SK-N-SH treated with all-trans-retinoic acid at 6 μM for 48 hours (cell line): ENCODE data around the gene DYNLT1.
"Not testable (repeated sequence)": the region's sequence is repeated elsewhere in the genome, so short reads cannot be mapped to it uniquely, and the experiment has no call there.

ENCODE experiments used
- ATAC-seq: fragments of 200-7000 bp; cut with Tn5 transposase; 3 replicates; pipeline ENCODE4 v1.9.1; 2020; ENCODE audit warnings: mild to moderate bottlenecking, moderate library complexity
- CSDC2 ChIP-seq: fragments of 250-450 bp; sonication (Bioruptor Pico); IDR thresholded peaks from 2 replicates; pipeline ENCODE4 v1.5.0; 2020; ENCODE audit warnings: mild to moderate bottlenecking, moderate library complexity
- ESRRG ChIP-seq: fragments of 250-450 bp; sonication (Bioruptor Pico); IDR thresholded peaks from 2 replicates; pipeline ENCODE4 v1.6.1; 2021; ENCODE audit warnings: mild to moderate bottlenecking
- GLIS3 ChIP-seq: fragments of 250-450 bp; sonication (Bioruptor Pico); IDR thresholded peaks from 2 replicates; pipeline ENCODE4 v1.5.0; 2020; ENCODE audit warnings: mild to moderate bottlenecking, moderate library complexity
- ISL1 ChIP-seq: fragments of 250-450 bp; sonication (Bioruptor Pico); IDR thresholded peaks from 2 replicates; pipeline ENCODE4 v2.1.2; 2022; ENCODE audit warnings: mild to moderate bottlenecking, moderate library complexity
- OSR1 ChIP-seq: fragments of 250-450 bp; sonication (Bioruptor Pico); IDR thresholded peaks from 2 replicates; pipeline ENCODE4 v1.8.0; 2022; ENCODE audit warnings: moderate library complexity, mild to moderate bottlenecking, inconsistent platforms
- PPARA ChIP-seq: fragments of 250-450 bp; sonication (Bioruptor Pico); IDR thresholded peaks from 2 replicates; pipeline ENCODE4 v1.5.0; 2020; ENCODE audit warnings: mild to moderate bottlenecking, borderline replicate concordance
- RARB ChIP-seq: fragments of 250-450 bp; sonication (Bioruptor Pico); IDR thresholded peaks from 2 replicates; pipeline ENCODE4 v1.8.0; 2021; ENCODE audit warnings: mild to moderate bottlenecking, moderate library complexity
- SNAI2 ChIP-seq: fragments of 250-450 bp; sonication (Bioruptor Pico); IDR thresholded peaks from 2 replicates; pipeline ENCODE4 v1.5.0; 2020; ENCODE audit warnings: mild to moderate bottlenecking, moderate library complexity
- TCF4 ChIP-seq: fragments of 250-450 bp; sonication (Bioruptor Pico); IDR thresholded peaks from 2 replicates; pipeline ENCODE4 v1.8.0; 2021; ENCODE audit warnings: mild to moderate bottlenecking, moderate library complexity, borderline replicate concordance
- TOX ChIP-seq: fragments of 250-450 bp; sonication (Bioruptor Pico); IDR thresholded peaks from 2 replicates; pipeline ENCODE4 v1.8.0; 2021; ENCODE audit warnings: mild to moderate bottlenecking, moderate library complexity, borderline replicate concordance
- ZC3H10 ChIP-seq: fragments of 250-450 bp; sonication (Bioruptor Pico); IDR thresholded peaks from 2 replicates; pipeline ENCODE4 v1.5.1; 2021; ENCODE audit warnings: mild to moderate bottlenecking, moderate library complexity
- ZFP3 ChIP-seq: fragments of 250-450 bp; sonication (Bioruptor Pico); IDR thresholded peaks from 2 replicates; pipeline ENCODE4 v1.5.0; 2020; ENCODE audit warnings: mild to moderate bottlenecking, moderate library complexity
- ZFP30 ChIP-seq: fragments of 450-650 bp; formaldehyde crosslinking; IDR thresholded peaks from 2 replicates; pipeline ENCODE4 v1.5.0; 2022; ENCODE audit warnings: mild to moderate bottlenecking, moderate library complexity
- ZNF565 ChIP-seq: fragments of 450-650 bp; formaldehyde crosslinking; conservative IDR thresholded peaks from 2 replicates; pipeline ENCODE4 v1.5.0; 2020; ENCODE audit warnings: low read depth, mild to moderate bottlenecking, moderate library complexity
- ZNF70 ChIP-seq: fragments of 450-650 bp; formaldehyde crosslinking; IDR thresholded peaks from 2 replicates; pipeline ENCODE4 v1.5.0; 2020; ENCODE audit warnings: mild to moderate bottlenecking, moderate library complexity
- ZNF8 ChIP-seq: fragments of 450-650 bp; formaldehyde crosslinking; IDR thresholded peaks from 2 replicates; pipeline ENCODE4 v1.5.0; 2020; ENCODE audit warnings: mild to moderate bottlenecking, moderate library complexity
- TF ChIP-seq, protein P1 (sequence below): fragments of 250-450 bp; sonication (Bioruptor Pico); IDR thresholded peaks from 2 replicates; pipeline ENCODE4 v1.8.0; 2020; ENCODE audit warnings: mild to moderate bottlenecking, moderate library complexity, borderline replicate concordance
- TF ChIP-seq, protein P2 (sequence below): fragments of 250-450 bp; sonication (Bioruptor Pico); IDR thresholded peaks from 2 replicates; pipeline ENCODE4 v1.5.0; 2020; ENCODE audit warnings: mild to moderate bottlenecking, moderate library complexity
- TF ChIP-seq, protein P3 (sequence below): fragments of 250-450 bp; sonication (Bioruptor Pico); IDR thresholded peaks from 2 replicates; pipeline ENCODE4 v1.5.1; 2020; ENCODE audit warnings: low read depth, mild to moderate bottlenecking, moderate library complexity
- TF ChIP-seq, protein P4 (sequence below): fragments of 250-450 bp; sonication (Bioruptor Pico); IDR thresholded peaks from 2 replicates; pipeline ENCODE4 v1.5.1; 2021; ENCODE audit warnings: mild to moderate bottlenecking, moderate library complexity
- TF ChIP-seq, protein P5 (sequence below): fragments of 250-450 bp; sonication (Bioruptor Pico); IDR thresholded peaks from 2 replicates; pipeline ENCODE4 v1.8.0; 2021; ENCODE audit warnings: low read depth, mild to moderate bottlenecking, moderate library complexity, borderline replicate concordance

DYNLT1 gene

DNA sequence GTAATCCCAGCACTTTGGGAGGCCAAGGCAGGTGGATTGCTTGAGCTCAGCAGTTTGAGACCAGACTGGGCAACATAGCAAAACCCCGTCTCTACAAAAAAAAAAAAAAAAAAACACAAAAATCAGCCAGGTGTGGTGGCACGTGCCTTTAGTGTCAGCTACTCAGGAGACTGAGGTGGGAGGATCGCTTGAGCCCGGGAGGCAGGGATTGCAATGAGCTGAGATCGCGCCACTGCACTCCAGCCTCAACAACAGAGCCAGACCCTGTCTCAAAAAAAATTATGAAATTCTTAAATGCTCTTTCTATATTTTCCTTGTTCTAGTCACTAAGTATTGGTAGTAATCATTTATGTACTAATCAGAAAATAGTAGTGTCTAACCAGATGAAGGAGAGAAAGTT, 35.9 kb upstream of the DYNLT1 start:
- no peak for TF ChIP-seq ZFP3 (CRISPR knock-in tag)
- no peak for TF ChIP-seq OSR1 (CRISPR knock-in tag)
- TF ChIP-seq CSDC2 (CRISPR knock-in tag), result no peak
- no peak for TF ChIP-seq TOX (CRISPR knock-in tag)
- no peak for TF ChIP-seq ZNF70 (CRISPR knock-in tag)
- no peak for TF ChIP-seq ZC3H10 (CRISPR knock-in tag)
- no peak for TF ChIP-seq ESRRG (CRISPR knock-in tag)
- no peak for TF ChIP-seq ZFP30 (CRISPR knock-in tag)
- TF ChIP-seq, protein P1, sequence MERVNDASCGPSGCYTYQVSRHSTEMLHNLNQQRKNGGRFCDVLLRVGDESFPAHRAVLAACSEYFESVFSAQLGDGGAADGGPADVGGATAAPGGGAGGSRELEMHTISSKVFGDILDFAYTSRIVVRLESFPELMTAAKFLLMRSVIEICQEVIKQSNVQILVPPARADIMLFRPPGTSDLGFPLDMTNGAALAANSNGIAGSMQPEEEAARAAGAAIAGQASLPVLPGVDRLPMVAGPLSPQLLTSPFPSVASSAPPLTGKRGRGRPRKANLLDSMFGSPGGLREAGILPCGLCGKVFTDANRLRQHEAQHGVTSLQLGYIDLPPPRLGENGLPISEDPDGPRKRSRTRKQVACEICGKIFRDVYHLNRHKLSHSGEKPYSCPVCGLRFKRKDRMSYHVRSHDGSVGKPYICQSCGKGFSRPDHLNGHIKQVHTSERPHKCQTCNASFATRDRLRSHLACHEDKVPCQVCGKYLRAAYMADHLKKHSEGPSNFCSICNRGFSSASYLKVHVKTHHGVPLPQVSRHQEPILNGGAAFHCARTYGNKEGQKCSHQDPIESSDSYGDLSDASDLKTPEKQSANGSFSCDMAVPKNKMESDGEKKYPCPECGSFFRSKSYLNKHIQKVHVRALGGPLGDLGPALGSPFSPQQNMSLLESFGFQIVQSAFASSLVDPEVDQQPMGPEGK (CRISPR knock-in tag), result no peak
- TF ChIP-seq ISL1 (CRISPR knock-in tag), result no peak
- no peak for TF ChIP-seq ZNF8 (CRISPR knock-in tag)
- TF ChIP-seq, protein P2, sequence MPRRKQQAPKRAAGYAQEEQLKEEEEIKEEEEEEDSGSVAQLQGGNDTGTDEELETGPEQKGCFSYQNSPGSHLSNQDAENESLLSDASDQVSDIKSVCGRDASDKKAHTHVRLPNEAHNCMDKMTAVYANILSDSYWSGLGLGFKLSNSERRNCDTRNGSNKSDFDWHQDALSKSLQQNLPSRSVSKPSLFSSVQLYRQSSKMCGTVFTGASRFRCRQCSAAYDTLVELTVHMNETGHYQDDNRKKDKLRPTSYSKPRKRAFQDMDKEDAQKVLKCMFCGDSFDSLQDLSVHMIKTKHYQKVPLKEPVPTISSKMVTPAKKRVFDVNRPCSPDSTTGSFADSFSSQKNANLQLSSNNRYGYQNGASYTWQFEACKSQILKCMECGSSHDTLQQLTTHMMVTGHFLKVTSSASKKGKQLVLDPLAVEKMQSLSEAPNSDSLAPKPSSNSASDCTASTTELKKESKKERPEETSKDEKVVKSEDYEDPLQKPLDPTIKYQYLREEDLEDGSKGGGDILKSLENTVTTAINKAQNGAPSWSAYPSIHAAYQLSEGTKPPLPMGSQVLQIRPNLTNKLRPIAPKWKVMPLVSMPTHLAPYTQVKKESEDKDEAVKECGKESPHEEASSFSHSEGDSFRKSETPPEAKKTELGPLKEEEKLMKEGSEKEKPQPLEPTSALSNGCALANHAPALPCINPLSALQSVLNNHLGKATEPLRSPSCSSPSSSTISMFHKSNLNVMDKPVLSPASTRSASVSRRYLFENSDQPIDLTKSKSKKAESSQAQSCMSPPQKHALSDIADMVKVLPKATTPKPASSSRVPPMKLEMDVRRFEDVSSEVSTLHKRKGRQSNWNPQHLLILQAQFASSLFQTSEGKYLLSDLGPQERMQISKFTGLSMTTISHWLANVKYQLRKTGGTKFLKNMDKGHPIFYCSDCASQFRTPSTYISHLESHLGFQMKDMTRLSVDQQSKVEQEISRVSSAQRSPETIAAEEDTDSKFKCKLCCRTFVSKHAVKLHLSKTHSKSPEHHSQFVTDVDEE (CRISPR knock-in tag), result no peak
- ATAC-seq, result no peak

DNA sequence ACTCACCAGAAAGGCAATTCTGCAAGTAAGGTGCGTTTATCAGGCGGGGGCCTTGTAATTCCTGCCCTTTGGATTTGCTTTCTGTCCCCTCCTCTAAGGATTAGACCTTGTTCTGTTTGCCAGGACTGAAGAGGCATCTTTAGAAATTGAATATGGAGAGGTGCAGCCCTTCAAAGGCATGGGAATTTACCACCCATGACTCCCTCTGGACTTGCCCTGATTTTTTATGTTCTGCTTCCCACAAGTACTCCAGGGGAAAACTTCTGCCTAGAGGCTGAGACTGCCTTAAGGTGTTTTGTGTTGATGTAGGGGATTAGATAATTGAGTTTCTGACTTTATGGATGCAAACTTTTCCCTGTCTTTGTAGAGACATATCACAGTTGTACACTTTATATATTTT, 35.5 kb upstream of the DYNLT1 start:
- ATAC-seq, result no peak
- no peak for TF ChIP-seq ZFP30 (CRISPR knock-in tag)
- TF ChIP-seq, protein P3, sequence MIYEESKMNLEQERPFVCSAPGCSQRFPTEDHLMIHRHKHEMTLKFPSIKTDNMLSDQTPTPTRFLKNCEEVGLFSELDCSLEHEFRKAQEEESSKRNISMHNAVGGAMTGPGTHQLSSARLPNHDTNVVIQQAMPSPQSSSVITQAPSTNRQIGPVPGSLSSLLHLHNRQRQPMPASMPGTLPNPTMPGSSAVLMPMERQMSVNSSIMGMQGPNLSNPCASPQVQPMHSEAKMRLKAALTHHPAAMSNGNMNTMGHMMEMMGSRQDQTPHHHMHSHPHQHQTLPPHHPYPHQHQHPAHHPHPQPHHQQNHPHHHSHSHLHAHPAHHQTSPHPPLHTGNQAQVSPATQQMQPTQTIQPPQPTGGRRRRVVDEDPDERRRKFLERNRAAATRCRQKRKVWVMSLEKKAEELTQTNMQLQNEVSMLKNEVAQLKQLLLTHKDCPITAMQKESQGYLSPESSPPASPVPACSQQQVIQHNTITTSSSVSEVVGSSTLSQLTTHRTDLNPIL (CRISPR knock-in tag), result no peak
- no peak for TF ChIP-seq ZNF8 (CRISPR knock-in tag)
- TF ChIP-seq ZC3H10 (CRISPR knock-in tag), result no peak
- TF ChIP-seq GLIS3 (CRISPR knock-in tag), result no peak
- TF ChIP-seq TCF4, result no peak
- TF ChIP-seq ZFP3 (CRISPR knock-in tag), result no peak
- no peak for TF ChIP-seq RARB (CRISPR knock-in tag)

DNA sequence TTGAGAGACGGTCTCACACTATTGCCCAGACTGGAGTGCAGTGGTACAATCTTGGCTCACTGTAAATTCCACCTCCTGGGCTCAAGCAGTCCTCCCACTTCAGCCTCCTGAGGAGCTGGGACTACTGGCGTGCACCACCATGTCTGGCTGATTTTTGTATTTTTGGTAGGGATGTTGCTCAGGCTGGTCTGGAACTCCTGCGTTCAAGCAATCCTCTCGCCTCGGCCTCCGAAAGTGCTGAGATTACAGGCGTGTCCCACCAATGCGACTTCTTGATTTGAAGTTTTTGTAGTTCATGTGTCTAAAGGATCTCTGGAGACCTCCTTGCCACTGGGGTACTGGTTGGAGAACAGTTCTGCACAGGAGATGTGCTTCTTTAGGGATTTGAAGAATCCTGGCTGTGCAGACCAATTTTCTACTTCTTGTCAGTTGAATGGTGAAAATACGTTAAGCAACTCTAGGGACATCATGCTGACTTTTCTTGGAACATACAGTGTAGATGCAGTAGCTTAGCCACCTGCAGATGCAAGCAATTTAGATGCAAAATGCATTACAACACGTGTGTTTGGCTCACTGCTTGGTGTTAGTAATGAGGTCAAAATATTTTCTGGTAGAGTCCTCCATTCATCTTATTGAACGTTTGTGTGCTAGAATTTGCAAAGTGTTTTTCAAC, 33.5 kb upstream of the DYNLT1 start:
- no peak for ATAC-seq
- TF ChIP-seq ZC3H10 (CRISPR knock-in tag), result no peak
- no peak for TF ChIP-seq TCF4
- no peak for TF ChIP-seq CSDC2 (CRISPR knock-in tag)
- TF ChIP-seq, protein P4, sequence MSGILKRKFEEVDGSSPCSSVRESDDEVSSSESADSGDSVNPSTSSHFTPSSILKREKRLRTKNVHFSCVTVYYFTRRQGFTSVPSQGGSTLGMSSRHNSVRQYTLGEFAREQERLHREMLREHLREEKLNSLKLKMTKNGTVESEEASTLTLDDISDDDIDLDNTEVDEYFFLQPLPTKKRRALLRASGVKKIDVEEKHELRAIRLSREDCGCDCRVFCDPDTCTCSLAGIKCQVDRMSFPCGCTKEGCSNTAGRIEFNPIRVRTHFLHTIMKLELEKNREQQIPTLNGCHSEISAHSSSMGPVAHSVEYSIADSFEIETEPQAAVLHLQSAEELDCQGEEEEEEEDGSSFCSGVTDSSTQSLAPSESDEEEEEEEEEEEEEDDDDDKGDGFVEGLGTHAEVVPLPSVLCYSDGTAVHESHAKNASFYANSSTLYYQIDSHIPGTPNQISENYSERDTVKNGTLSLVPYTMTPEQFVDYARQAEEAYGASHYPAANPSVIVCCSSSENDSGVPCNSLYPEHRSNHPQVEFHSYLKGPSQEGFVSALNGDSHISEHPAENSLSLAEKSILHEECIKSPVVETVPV, result no peak
- TF ChIP-seq, protein P3 (CRISPR knock-in tag), result no peak
- no peak for TF ChIP-seq SNAI2 (CRISPR knock-in tag)
- no peak for TF ChIP-seq ZFP30 (CRISPR knock-in tag)
- no peak for TF ChIP-seq ESRRG (CRISPR knock-in tag)
- no peak for TF ChIP-seq ZNF565 (CRISPR knock-in tag)
- TF ChIP-seq RARB (CRISPR knock-in tag), result no peak
- TF ChIP-seq GLIS3 (CRISPR knock-in tag), result no peak
- TF ChIP-seq PPARA (CRISPR knock-in tag), result no peak
- TF ChIP-seq ZNF70 (CRISPR knock-in tag), result no peak
- TF ChIP-seq, protein P5, sequence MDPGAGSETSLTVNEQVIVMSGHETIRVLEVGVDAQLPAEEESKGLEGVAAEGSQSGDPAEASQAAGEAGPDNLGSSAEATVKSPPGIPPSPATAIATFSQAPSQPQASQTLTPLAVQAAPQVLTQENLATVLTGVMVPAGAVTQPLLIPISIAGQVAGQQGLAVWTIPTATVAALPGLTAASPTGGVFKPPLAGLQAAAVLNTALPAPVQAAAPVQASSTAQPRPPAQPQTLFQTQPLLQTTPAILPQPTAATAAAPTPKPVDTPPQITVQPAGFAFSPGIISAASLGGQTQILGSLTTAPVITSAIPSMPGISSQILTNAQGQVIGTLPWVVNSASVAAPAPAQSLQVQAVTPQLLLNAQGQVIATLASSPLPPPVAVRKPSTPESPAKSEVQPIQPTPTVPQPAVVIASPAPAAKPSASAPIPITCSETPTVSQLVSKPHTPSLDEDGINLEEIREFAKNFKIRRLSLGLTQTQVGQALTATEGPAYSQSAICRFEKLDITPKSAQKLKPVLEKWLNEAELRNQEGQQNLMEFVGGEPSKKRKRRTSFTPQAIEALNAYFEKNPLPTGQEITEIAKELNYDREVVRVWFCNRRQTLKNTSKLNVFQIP (CRISPR knock-in tag), result no peak
- no peak for TF ChIP-seq ISL1 (CRISPR knock-in tag)
- TF ChIP-seq OSR1 (CRISPR knock-in tag), result no peak

DNA sequence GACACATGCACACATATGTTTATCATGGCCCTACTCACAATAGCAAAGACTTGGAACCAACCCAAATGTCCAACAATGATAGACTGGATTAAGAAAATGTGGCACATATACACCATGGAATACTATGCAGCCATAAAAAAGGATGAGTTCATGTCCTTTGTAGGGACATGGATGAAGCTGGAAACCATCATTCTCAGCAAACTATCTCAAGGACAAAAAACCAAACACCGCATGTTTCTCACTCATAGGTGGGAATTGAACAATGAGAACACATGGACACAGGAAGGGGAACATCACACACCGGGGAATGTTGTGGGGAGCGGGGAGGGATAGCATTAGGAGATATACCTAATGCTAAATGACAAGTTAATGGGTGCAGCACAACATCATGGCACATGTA, 32.6 kb upstream of the DYNLT1 start:
- not testable (repeated sequence) for ATAC-seq
